ENCODE results near the gene ZNF443.
A peak's percentile ranks its signal among the peaks of the same experiment; 100 is the strongest.
"Not testable (repeated sequence)": the region's sequence is repeated elsewhere in the genome, so short reads cannot be mapped to it uniquely, and the experiment has no call there.

ZNF443 gene

DNA sequence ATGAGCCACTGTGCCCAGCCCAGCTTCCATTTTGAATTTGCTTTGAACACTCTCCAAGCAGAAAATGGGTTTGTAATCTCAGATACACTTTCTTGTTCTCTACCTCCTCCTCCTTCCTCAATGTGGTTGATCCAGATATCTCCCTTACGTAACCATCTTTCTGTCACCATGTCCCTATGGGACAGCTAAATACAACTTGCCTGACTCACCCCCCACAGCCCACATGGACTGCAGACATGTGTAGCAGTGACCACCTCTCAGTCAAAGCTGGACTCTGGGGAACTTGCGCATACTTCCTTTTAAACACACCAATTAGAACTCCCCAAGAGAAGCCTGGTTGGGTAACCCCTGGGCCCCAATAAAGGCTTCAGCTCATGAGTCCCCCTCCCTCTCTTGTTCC is 28.9 kb downstream of the ZNF443 start:
- no peak for DNase-seq

DNA sequence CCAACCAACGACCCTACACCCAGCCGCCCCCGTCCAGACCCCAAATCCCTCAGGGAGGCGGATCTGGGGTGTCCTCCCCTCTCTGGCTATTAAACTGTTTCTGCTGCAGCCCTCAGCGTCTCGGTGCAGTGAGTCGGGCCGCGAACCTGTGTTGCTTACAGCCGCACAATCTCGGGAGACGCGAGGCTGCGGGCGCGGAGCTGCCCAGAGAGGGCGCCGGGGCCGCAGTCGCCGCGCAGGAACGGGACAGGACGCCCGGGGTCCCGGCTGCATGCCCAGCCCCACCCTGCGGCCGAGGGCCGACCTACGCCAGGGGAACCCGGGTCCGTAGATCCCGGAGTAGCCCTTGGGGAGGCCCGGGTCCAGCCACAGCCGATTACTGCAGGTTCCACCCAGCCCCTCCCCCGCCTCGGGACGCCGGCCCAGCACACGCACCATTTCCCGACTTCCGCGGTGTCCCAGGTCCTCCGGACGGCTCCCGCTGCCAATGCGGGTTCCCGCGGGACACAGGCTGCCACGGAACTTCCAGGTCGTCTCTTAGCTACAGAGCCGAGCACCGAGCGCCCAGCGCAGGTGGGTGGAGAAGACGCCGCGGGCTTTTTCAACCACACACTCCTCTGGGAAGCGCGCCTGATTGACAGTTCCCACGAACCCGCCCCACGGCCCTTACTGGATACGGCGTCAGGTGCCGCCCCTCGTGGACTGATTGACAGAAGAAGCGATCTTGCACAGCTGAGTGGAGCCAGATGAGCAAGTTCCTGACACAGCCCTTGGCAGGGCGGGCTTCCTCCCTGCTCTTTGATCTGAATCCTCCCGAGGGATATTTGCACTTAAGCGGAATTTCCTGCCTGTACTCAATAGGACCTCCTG is 40.0 kb downstream of the ZNF443 start, which contains the start of gene ZNF799:
Gene ZNF799, minus strand, starts transcription at position 639 of the 870 bp plus-strand sequence. Its CDS starts 201 bp downstream, at position 438.
- DNase-seq = peak; percentile 96

DNA sequence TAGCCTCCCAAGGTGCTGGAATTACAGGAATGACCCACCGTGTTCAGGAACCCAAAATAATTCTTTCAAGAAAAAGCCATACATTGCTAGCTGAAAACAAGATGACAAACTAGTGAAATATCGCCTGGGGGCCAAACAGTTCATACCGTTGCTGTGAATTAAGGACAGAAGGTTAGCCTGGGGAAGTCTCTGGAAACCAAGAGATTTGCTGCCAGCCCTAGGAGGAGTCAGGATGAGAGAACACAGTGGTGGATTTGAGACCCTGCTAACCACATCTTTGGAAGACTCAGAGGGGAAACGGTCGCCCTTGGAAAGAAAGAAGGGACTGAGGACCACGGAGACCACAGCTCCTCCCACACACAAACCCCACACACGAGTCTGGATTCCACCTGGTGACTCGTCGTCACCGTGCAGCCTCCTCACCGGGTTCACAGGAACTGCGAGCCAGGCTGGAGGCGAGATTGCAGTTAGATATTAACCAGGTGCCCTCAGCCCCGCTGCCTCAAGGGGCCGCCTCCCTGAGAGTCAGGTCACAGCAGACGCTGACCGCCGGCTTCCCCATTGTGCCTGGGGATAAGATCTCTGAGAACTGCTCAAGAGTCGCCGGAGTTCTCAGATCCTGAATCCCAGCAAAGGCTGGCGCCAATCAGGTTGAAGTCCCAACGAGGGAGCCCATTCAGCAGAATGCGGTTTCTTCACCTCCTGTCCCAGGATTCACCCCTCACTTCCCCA is 40.8 kb downstream of the ZNF443 start:
- DNase-seq = peak; percentile 40

DNA sequence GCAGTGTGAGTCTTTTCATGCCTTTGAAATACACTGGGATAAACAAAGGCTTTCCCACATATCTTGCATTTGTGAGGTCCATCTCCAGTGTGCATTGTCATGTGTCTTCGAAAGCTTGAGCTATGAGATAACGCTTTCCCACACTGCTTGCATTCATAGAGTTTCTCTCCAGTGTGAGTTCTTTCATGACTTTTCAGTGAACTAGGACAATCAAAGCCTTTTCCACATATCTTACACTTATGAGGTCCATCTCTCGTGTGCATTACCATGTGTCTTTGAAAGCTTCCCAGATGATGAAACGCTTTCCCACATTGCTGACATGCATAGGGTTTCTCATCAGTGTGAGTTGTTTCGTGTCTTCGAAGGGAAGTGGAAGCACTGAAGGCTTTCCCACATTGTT is 49.7 kb downstream of the ZNF443 start:
- not testable (repeated sequence) for DNase-seq

DNA sequence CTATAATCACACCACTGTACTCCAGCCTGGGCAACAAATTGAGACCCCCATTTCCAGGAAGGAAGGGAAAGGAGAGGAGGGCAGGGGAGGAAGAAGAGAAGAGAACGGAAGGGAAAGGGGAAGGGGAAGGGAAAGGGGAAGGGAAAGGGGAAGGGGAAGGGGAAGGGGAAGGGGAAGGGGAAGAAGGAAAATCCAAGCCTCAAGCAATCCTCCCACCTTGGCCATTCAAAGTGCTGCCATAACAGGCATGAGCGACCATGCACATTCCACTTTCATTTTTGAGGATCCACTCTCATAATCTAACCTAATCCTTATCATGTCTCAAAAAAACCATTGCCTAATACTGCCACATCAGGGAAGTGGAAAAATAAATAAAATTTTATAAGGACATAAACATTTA is 54.5 kb downstream of the ZNF443 start:
- DNase-seq = not testable (repeated sequence)

DNA sequence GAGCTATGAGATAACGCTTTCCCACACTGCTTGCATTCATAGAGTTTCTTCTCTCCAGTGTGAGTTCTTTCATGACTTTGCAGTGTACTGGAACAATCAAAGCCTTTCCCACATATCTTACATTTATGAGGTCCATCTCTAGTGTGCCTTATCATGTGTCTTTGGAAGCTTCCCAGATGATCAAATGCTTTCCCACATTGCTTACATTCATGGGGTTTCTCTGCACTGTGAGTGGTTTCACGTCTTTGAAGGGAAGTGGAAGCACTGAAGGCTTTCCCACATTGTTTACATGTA is 60.4 kb downstream of the ZNF443 start:
- DNase-seq = no peak

DNA sequence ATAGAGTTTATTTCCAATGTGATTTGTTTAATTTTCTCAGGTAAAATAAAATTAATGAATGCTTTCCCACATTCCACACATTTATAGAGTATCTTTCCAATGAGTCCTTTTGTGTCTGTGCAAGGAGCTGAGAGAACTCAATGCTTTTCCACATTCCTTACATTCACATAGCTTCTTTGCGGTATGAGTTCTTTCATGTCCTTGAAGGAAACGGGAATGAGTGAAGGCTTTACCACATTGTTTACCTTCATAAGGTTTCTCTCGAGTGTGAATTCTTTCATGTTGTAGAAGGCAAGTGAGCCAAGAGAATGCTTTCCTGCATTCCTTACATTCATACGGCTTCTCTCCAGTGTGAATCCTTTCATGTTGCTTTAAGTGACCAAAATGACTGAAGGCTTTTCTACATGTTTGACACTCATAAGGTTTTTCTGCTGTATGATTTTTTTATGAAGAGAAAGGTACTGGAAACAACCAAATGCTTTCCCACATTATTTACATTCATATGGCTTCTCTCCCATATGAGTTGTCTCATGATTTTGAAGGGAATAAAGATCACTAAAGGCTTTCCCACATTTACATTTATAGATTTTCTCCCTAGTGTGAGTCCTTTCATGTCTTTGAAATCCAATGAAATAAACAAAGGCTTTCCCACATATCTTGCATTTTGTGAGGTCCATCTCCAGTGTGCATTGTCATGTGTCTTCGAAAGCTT is 60.9 kb downstream of the ZNF443 start:
- DNase-seq = no peak

Measured in DMS79 (cell line).